ENCODE measurements around the gene CENPP. TPM values are rescaled to one million over a fixed set of nuclear protein-coding genes. Genes with fewer than 3 reads are reported as not detected.
A peak's percentile ranks its signal among the peaks of the same experiment; 100 is the strongest.

CENPP gene
- total RNA-seq, 2 donors from 2014 or later = 3.1 to 11.0 TPM

DNA sequence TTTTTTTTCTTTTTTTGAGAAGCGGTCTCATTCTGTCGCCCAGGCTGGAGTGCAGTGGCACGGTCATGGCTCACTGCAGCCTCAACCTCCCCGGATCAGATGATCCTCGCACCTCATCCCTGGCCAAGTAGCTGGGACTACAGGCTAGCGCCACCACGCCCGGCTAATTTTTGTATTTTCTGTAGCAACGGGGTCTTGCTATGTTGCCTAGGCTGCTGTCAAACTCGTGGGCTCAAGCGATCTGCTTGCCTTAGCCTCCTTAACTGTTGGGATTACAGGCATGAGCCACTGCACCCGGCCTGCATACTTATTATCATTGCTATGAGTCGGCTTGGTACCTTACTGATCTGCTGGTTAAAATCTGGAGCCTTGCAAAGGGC is 31.5 kb upstream of the CENPP start:
- peaks cover 11% of the 10 kb centered on the region for H3K4me1 ChIP-seq
- no peaks in the 10 kb centered on the region for H3K27me3 ChIP-seq
- H3K4me3 ChIP-seq = peak overlapping the region; percentile 82
- no peaks in the 10 kb centered on the region for H3K9me3 ChIP-seq
- H3K36me3 ChIP-seq = peaks cover 9% of the 10 kb centered on the region
- H3K27ac ChIP-seq = peak overlapping the region; percentile 78
- peak; percentile 20 for DNase-seq
- H3K9ac ChIP-seq (ENCODE audit: low read depth in 2 of 2, low read length in 2 of 2) = peak overlapping the region; percentile 68 to 82
- no peak for TF ChIP-seq CTCF (IDR thresholded peaks at IDR 0.05)
- intact Hi-C loops (cut with DNase I) = no loop called here

- intact Hi-C loops (cut with DNase I) = loop anchor here (5.0 kb wide), 1 partner anchor 163 kb away; no protein-coding TSS in a partner anchor
- TF ChIP-seq CTCF (IDR thresholded peaks at IDR 0.05) = no peak
- H3K27ac ChIP-seq = no peak overlapping the region
Measured at GRCh38 chr9:92295240-92295790, 30.4 kb upstream of the CENPP start.

DNA sequence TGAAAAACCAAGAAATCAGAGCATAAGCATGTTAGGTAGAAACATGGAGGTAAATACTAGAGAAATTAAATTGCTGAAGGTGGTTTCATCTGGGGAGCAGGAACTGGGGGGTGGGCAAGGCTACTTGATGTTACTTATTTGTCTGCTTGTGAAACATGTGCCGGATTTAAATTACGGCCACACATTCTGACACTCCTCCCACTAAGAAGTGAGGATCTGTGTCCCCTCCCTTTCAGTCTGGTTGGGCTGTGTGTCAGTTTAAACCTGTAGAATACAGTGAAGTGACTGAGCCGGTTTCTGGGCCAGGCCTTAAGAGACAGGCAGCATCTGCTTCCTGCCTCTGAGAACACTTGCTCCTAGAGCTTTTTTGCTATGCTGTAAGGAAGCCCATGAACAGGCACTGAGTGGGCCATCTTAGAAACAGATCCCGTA is 29.9 kb upstream of the CENPP start:
- no peak overlapping the region for H3K9ac ChIP-seq (ENCODE audit: low read depth in 2 of 2, low read length in 2 of 2)
- intact Hi-C loops (cut with DNase I) = loop anchor here (5.0 kb wide), 1 partner anchor 164 kb away; no protein-coding TSS in a partner anchor
- peaks cover 9% of the 10 kb centered on the region for H3K36me3 ChIP-seq
- DNase-seq = no peak
- H3K27me3 ChIP-seq = no peaks in the 10 kb centered on the region
- peaks cover 11% of the 10 kb centered on the region for H3K4me1 ChIP-seq
- H3K4me3 ChIP-seq = no peak overlapping the region
- no peak overlapping the region for H3K27ac ChIP-seq
- TF ChIP-seq CTCF (IDR thresholded peaks at IDR 0.05) = no peak
- no peaks in the 10 kb centered on the region for H3K9me3 ChIP-seq

More at GRCh38 chr9:92295240-92295790, 30.4 kb upstream of the CENPP start:
- no peak for DNase-seq
- Histone ChIP-seq H3K36me3 (peaks cover 9% of the 10 kb centered on the region), H3K4me1 (peaks cover 11% of the 10 kb centered on the region), H3K27me3 (no peaks in the 10 kb centered on the region), H3K4me3 (no peak overlapping the region), H3K9me3 (no peaks in the 10 kb centered on the region), H3K9ac (ENCODE audit: low read depth in 2 of 2, low read length in 2 of 2) (no peak overlapping the region)

DNA sequence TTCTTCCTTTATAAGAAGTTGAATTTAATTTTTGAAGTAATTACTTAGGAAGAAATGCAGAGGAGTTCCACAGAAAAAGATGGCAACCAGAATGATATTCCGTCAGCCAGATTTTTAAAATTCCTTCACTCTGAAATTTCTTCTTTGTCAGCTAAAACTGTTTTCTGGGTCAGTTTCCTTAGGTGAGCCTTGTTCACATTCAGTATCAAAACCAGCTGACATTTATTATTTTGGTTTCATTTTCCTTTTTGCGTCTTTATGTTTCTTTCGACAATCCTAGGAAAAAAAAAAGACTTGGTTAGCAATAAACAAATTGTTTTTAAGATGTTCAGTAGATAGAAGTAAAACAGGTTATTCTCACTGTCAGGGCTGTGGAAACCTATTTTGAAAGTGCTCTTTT is 28.1 kb upstream of the CENPP start:
- peak overlapping the region; percentile 2 for H3K27ac ChIP-seq
- TF ChIP-seq CTCF (IDR thresholded peaks at IDR 0.05) = no peak
- H3K27me3 ChIP-seq = no peaks in the 10 kb centered on the region
- no peaks in the 10 kb centered on the region for H3K9me3 ChIP-seq
- peaks cover 6% of the 10 kb centered on the region for H3K4me1 ChIP-seq
- H3K4me3 ChIP-seq = no peak overlapping the region
- H3K9ac ChIP-seq (ENCODE audit: low read depth in 2 of 2, low read length in 2 of 2) = no peak overlapping the region
- intact Hi-C loops (cut with DNase I) = loop anchor here (5.0 kb wide), 1 partner anchor 165 kb away; no protein-coding TSS in a partner anchor
- DNase-seq = no peak
- H3K36me3 ChIP-seq = peaks cover 9% of the 10 kb centered on the region

GRCh38 chr9:92298036-92298435 is 27.7 kb upstream of the CENPP start:
- H3K9ac ChIP-seq (ENCODE audit: low read depth in 2 of 2, low read length in 2 of 2) = no peak overlapping the region
- H3K4me3 ChIP-seq = no peak overlapping the region
- H3K27me3 ChIP-seq = no peaks in the 10 kb centered on the region
- DNase-seq = no peak
- H3K9me3 ChIP-seq = no peaks in the 10 kb centered on the region
- intact Hi-C loops (cut with DNase I) = loop anchor here (5.0 kb wide), 1 partner anchor 166 kb away; no protein-coding TSS in a partner anchor
- no peak for TF ChIP-seq CTCF (IDR thresholded peaks at IDR 0.05)
- H3K36me3 ChIP-seq = peaks cover 9% of the 10 kb centered on the region
- peak overlapping the region; percentile 2 for H3K27ac ChIP-seq
- H3K4me1 ChIP-seq = peaks cover 3% of the 10 kb centered on the region
